Mammary epithelial cell (primary cell): Measurements from ENCODE around the gene DGAT2L6.

ENCODE experiments used
- EZH2 ChIP-seq: IDR thresholded peaks from 2 replicates; pipeline ENCODE4 v1.6.1; 2012; ENCODE audit warnings: low read length, inconsistent platforms, borderline replicate concordance
- TF ChIP-seq, protein P1 (sequence below), 2 donors: IDR thresholded peaks in 1 of 2; conservative IDR thresholded peaks in 1 of 2; 2 replicates each; pipeline ENCODE4 v1.5.1; 2011 to 2012; ENCODE audit warnings: inconsistent platforms in 2 of 2, low read length in 2 of 2, mild to moderate bottlenecking in 2 of 2, control low read depth in 1 of 2, low read depth in 1 of 2; ENCODE audit not compliant: insufficient read depth in 1 of 2; ENCODE audit errors: extremely low read depth in 1 of 2

GRCh38 chrX:70175338-70175737 lies 1.9 kb upstream of the DGAT2L6 start:
- TF ChIP-seq, protein P1, sequence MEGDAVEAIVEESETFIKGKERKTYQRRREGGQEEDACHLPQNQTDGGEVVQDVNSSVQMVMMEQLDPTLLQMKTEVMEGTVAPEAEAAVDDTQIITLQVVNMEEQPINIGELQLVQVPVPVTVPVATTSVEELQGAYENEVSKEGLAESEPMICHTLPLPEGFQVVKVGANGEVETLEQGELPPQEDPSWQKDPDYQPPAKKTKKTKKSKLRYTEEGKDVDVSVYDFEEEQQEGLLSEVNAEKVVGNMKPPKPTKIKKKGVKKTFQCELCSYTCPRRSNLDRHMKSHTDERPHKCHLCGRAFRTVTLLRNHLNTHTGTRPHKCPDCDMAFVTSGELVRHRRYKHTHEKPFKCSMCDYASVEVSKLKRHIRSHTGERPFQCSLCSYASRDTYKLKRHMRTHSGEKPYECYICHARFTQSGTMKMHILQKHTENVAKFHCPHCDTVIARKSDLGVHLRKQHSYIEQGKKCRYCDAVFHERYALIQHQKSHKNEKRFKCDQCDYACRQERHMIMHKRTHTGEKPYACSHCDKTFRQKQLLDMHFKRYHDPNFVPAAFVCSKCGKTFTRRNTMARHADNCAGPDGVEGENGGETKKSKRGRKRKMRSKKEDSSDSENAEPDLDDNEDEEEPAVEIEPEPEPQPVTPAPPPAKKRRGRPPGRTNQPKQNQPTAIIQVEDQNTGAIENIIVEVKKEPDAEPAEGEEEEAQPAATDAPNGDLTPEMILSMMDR (conservative IDR thresholded peaks at IDR 0.05 in 1 of 2, IDR thresholded peaks at IDR 0.05 in 1 of 2; ENCODE audit: extremely low read depth in 1 of 2, insufficient read depth in 1 of 2, low read depth in 1 of 2, low read length in 2 of 2), result no peak
- TF ChIP-seq EZH2, result no peak
